ENCODE measurements around the gene CROCC.
A peak's percentile ranks its signal among the peaks of the same experiment; 100 is the strongest.

Gene CROCC

DNA sequence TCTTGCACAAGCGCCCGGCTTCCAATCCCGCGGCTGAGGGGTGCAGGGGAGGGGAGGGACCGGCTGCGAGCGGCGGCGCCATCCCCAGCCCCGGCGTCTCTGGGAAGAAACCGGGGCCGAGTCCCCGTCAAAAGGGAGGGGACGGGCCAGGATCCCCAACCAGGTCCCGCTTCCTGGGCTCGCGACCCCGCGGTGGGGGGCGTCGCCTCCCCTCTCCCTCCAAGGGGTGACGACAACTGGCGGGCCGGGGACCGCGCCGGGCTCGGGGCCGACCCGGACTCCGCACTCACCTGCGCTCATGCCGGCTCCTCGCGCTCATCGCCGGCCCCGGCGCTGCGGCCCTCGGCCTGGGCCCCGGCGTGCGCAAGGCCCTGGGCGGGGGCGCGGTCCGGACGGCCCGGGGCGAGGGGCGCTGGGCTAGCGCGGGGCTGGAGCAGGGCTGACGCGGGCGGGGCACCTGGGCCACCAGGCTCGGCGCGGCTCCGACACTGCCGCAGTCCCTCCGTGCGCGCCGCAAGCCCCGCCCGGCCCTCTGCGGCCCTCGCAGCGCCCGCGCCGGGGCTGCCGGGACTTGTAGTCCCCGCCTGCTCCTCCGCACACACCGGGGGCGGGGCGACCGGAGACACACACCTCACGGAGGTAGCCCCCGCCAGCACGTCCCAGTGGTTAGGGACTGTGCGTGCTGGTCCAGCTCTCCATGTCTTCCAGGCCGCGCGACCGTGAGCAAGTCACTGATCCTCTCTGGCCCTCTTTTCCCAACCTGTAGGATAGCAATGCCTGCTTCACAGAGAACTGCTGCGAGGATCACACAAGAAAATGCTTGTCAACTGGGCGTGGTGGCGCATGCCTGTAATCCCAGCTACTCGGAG, 89.9 kb downstream of the CROCC start, which contains the start of gene ATP13A2:
ATP13A2 (minus strand) TSS at position 490 of the 869 bp plus-strand sequence; CDS start at position 300, 190 bp downstream.
- Mint-ChIP-seq H3K9me3 (no peaks in the 10 kb centered on the region), H3K4me3 (peak within 1 kb of the TSS; percentile 86), H3K36me3 (no peaks in the 10 kb centered on the region), H3K4me1 (peaks cover 15% of the 10 kb centered on the region), H3K27ac (peak within 1 kb of the TSS; percentile 17), H3K27me3 (no peaks in the 10 kb centered on the region)

DNA sequence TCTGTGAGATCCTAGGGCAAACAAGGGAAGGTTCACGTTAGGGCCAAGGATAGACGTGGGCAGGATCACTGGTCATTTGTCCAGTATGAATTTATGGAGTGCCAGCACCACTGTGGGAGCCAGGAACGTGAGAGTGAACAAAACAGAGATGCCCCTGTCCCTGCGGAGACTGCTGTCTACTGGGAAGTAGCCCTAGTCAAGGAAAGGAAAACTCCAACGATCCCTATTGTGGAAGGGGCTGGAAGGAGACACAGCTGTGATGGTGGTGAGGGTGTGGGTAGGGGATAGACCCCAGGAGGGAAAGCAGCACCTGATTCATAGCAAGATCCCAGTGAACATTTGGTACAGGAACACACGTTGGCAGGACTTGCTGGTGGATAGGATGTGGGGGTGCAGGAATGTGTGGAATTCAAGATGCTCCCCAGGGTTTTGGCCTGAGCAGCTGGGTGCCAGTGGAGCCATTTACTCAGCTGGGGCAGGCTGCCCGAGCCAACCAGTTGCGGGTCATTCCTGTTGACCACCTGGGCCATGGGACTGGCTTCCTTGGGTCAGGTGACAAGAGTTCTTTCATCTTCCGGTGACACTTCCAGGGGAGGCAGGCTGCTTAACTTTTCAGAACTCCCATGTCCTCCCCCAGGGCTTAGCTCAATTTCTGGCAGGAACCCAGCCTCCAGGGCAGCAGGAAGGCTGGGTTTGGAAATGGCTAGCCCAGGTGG, 91.2 kb downstream of the CROCC start:
- no peaks in the 10 kb centered on the region for H3K27me3 Mint-ChIP-seq
- no peak overlapping the region for H3K27ac Mint-ChIP-seq
- no peaks in the 10 kb centered on the region for H3K36me3 Mint-ChIP-seq
- H3K9me3 Mint-ChIP-seq, result no peaks in the 10 kb centered on the region
- H3K4me1 Mint-ChIP-seq, result peaks cover 15% of the 10 kb centered on the region
- no peak overlapping the region for H3K4me3 Mint-ChIP-seq

DNA sequence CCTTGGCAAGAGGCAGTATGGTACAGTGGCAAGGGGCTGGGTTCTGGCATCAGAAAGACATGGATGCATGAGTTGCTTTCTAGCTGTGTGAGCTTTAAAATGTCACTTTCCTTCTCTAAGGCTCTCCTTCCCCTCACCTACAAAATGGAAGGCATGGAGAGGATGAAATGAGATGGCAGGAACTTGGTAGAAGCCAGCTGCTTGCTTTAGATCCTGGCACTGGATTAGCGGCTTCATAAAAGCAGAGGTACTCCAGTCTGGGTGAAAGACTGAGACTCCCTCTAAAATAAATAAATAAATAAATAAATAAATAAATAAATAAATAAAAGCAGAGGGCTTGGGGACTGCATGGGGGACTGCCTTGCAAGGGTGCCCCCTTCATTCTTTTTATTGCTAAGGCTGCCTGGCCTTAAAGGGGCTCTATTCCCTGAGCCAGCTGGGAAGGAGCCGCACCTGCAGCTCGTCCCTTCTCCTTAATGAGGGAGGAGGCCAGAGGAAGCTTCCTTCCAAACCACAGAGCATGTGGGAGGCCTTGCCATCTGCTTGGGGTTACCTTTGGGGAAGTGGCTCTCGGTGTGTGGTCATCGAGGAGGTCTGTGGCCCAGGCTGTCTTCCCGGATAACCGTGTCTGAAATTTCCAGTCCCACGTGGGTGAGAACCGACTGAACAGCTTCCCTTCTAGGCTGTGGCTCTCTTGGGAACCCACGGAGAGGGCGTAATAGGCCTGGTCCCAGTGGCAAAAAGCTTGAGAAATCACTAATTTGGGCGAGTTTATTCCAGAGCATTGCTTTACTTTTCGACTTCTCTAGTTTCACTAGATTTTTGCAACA, 92.0 kb downstream of the CROCC start:
- Mint-ChIP-seq H3K27ac (no peak overlapping the region), H3K4me1 (peaks cover 15% of the 10 kb centered on the region), H3K36me3 (peaks cover under 1% of the 10 kb centered on the region), H3K27me3 (no peaks in the 10 kb centered on the region), H3K4me3 (no peak overlapping the region), H3K9me3 (no peaks in the 10 kb centered on the region)

DNA sequence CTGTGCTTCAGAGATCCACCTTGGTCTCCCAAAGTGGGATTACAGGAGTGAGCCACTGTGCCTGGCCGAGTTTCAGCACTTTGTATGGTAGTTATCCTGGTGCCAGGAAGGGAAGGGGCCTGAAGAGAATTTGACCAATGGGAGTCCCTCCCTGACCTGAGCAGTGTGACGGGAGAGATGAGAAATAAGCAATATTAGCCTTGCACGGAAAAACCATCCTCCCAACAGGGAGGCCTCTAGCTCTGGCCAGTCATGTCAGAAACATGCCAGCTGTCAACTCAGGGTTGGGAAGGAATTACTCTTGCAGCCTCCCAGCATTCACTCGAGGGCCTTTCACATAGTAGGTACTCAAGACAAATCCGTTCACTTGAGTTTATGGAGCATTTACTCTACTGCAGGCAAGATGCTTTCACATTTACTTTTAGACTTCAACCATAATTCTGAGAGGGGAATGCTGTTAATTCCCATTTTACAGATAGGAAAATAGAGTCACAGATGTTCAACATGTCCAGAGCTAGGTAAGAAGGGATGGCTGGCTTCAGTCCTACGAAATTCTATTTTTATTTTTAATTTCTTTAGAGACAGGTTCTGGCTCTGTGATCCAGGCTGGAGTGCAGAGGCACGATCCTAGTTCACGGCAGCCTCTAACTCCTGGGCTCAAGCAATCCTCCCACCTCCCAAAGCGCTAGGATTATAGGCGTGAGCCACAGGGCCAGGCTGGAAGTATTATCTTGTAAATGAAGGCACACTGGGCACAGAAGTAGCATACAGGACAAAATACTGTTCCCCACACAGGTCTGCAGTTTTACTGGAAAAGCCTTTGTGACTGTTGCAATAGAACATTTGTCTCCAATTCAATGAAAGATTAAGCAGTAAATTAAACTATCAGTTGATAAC, 93.2 kb downstream of the CROCC start:
- Mint-ChIP-seq H3K27ac (no peak overlapping the region), H3K4me3 (no peak overlapping the region), H3K9me3 (no peaks in the 10 kb centered on the region), H3K36me3 (peaks cover 2% of the 10 kb centered on the region), H3K4me1 (peaks cover 15% of the 10 kb centered on the region), H3K27me3 (no peaks in the 10 kb centered on the region)

DNA sequence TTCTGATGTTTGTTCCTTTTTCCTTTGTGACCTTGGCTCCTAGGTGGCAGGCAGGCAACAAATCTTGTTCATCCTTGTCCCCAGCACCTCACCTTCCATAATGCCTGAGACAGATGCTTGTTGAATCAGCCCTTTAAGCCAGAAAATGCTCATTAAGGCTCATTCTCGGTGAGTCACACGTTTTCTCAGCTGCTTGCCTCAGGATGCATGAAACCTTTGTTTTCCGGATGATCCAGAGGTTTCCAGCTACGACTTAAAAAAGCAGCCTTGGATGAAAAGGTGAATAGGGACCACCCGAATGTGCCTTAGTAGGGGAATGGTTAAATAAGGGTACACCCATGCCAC, 94.6 kb downstream of the CROCC start:
- Mint-ChIP-seq H3K27ac (no peak overlapping the region), H3K4me3 (no peak overlapping the region), H3K36me3 (peaks cover 3% of the 10 kb centered on the region), H3K9me3 (no peaks in the 10 kb centered on the region), H3K27me3 (no peaks in the 10 kb centered on the region), H3K4me1 (peaks cover 5% of the 10 kb centered on the region)

DNA sequence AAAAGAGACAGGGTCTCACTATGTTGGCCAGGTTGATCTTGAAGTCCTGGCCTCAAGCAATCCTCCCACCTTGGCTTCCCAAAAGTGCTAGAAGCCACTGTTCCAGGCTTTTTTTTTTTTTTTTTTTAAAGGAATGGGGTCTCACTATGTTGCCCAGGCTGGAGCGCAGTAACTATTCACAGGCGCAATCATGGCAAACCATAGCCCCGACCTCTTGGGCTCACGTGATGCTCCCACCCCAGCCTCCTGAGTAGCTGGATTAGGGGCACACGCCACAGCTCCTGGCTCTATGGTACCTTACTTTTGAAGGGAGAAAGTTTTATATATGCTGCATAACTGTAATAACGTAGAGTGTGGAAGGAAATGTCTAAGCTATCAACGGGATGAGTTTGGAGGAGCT, 95.7 kb downstream of the CROCC start:
- Mint-ChIP-seq H3K9me3 (no peaks in the 10 kb centered on the region), H3K27me3 (no peaks in the 10 kb centered on the region), H3K4me3 (no peak overlapping the region), H3K4me1 (no peaks in the 10 kb centered on the region), H3K27ac (no peak overlapping the region), H3K36me3 (peaks cover 3% of the 10 kb centered on the region)

DNA sequence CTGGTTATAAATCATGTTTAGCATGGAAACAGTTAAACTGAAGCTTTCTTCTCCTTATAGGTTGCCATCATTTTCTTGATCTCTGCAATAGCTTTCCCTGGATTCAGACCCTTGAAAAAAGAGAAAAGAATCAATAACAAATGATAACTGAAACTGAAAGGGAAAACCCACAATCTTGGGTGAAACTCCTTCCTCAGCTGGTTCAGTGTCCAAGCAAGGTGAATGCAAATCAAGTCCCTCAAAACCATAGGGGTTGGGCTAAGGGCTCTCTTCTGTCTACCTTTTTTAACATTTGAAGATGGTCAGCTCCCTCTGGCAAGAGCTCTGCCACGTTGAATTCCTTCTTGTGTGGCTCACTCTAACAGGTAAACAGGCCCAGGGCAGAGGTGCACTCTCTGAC, 97.1 kb downstream of the CROCC start:
- H3K36me3 Mint-ChIP-seq, result peaks cover 3% of the 10 kb centered on the region
- no peak overlapping the region for H3K27ac Mint-ChIP-seq

DNA sequence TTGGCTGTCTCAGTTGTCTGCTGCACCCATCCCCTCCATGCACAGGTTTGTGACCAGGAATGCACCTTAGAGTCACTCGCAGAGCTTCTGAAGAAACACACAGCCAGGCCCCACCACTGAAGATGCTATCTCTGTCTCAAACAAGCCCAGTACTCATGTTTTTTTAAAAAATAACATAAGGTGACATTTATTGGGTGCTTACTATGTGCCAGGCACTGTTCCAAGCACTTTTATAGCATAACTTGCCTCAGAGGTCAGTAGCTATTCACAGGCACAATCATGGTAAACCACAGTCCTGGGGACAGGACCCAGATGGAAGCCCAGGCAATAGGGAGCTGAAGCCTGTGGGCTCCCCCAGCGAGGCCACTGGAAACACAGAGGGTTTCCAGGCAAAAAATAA, 98.8 kb downstream of the CROCC start:
- H3K27me3 Mint-ChIP-seq, result no peaks in the 10 kb centered on the region
- no peaks in the 10 kb centered on the region for H3K9me3 Mint-ChIP-seq
- peaks cover 5% of the 10 kb centered on the region for H3K36me3 Mint-ChIP-seq
- no peak overlapping the region for H3K4me3 Mint-ChIP-seq
- no peak overlapping the region for H3K27ac Mint-ChIP-seq
- no peaks in the 10 kb centered on the region for H3K4me1 Mint-ChIP-seq

More for the DNA sequence above, 97.1 kb downstream of the CROCC start:
- Mint-ChIP-seq H3K4me3 (no peak overlapping the region), H3K4me1 (no peaks in the 10 kb centered on the region), H3K27me3 (no peaks in the 10 kb centered on the region), H3K9me3 (no peaks in the 10 kb centered on the region)

DNA sequence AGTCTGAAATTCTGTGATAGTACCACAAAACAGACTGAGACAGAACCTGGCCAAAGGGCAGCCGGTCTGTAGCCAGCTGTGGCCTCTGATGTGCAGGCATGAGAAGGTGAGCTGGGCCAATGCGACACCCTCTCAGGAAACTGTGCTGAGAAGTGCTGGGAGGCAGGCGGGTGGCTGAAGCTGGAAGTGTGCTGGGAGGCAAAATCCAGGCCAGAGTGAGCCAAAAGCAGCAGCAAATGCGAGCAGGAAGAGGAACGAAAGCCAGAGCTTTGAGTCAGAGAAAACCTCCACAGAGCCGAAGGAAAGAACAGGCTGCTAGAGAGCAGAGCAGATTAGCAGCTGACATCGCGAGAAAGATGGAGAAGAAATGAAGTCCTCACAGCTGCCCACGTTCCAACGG, 100.2 kb downstream of the CROCC start:
- Mint-ChIP-seq H3K4me3 (no peak overlapping the region), H3K27ac (no peak overlapping the region), H3K36me3 (peaks cover 5% of the 10 kb centered on the region), H3K4me1 (no peaks in the 10 kb centered on the region), H3K9me3 (no peaks in the 10 kb centered on the region), H3K27me3 (no peaks in the 10 kb centered on the region)
